ENCODE measurements around the gene LINGO3.

- peak; percentile 93 for TF ChIP-seq SP3 (tag by site-specific recombination; IDR thresholded peaks at IDR 0.05)
- peak; percentile 47 for TF ChIP-seq CTCF (tag by site-specific recombination; IDR thresholded peaks at IDR 0.05)
Observed at GRCh38 chr19:2269244-2270156, 38.5 kb downstream of the LINGO3 start.
